CD14-positive monocyte (primary cell): ENCODE data around the gene MYO18A. TPM values are rescaled to one million over a fixed set of nuclear protein-coding genes. Genes with fewer than 3 reads are reported as not detected.

ENCODE experiments used
- DNase-seq, 3 donors: peaks; one replicate each; pipeline ENCODE4 v3.0.0-alpha.2; 2011 to 2022
- H2AFZ ChIP-seq: 2 replicates; pipeline ENCODE4 v1.6.0; 2012; ENCODE audit warnings: mild to moderate bottlenecking, low read depth, low read length, inconsistent platforms; ENCODE audit not compliant: insufficient read depth, poor library complexity, severe bottlenecking
- H3K27ac ChIP-seq, 2 donors: 1 replicate in 1 of 2; 2 replicates in 1 of 2; pipeline ENCODE4 v1.5.1; 2012 to 2013; ENCODE audit warnings: low read length in 2 of 2, control low read depth in 1 of 2, inconsistent platforms in 1 of 2, low read depth in 1 of 2, mild to moderate bottlenecking in 1 of 2
- H3K27me3 ChIP-seq, 2 donors: one replicate each; pipeline versions ENCODE4 v1.6.0 to v1.6.1; 2011 to 2013; ENCODE audit warnings: low read length in 2 of 2; ENCODE audit not compliant: control insufficient read depth in 2 of 2, insufficient read depth in 2 of 2
- H3K36me3 ChIP-seq, 2 donors: replicated peaks in 1 of 2; 1 replicate in 1 of 2; 2 replicates in 1 of 2; pipeline versions ENCODE4 v1.5.1 to v1.6.1; 2012 to 2013; ENCODE audit warnings: low read length in 2 of 2, control low read depth in 1 of 2, inconsistent platforms in 1 of 2, mild to moderate bottlenecking in 1 of 2; ENCODE audit not compliant: insufficient read depth in 2 of 2, control insufficient read depth in 1 of 2
- H3K4me1 ChIP-seq, 2 donors: 1 replicate in 1 of 2; 2 replicates in 1 of 2; pipeline versions ENCODE4 v1.5.1 to v1.6.1; 2012 to 2013; ENCODE audit warnings: low read length in 2 of 2, control low read depth in 1 of 2, inconsistent platforms in 1 of 2, mild to moderate bottlenecking in 1 of 2, moderate library complexity in 1 of 2; ENCODE audit not compliant: insufficient read depth in 2 of 2, control insufficient read depth in 1 of 2
- H3K4me2 ChIP-seq: replicated peaks from 2 replicates; pipeline ENCODE3; 2012; ENCODE audit warnings: low read length, moderate library complexity, mild to moderate bottlenecking; ENCODE audit not compliant: poor library complexity, severe bottlenecking; ENCODE audit errors: extremely low read depth
- H3K4me3 ChIP-seq, 3 experiments: fragments of 200-600 bp in 1 of 3; sonication (generic) in 1 of 3; replicated peaks in 1 of 3; 1 replicate in 2 of 3; 2 replicates in 1 of 3; pipeline ENCODE4 v1.5.1; 2011 to 2013; ENCODE audit warnings: low read length in 3 of 3, mild to moderate bottlenecking in 3 of 3, control low read depth in 2 of 3, low read depth in 2 of 3, inconsistent platforms in 1 of 3, moderate library complexity in 1 of 3
- H3K79me2 ChIP-seq: 2 replicates; pipeline ENCODE4 v1.6.0; 2012; ENCODE audit warnings: mild to moderate bottlenecking, control low read depth, inconsistent platforms, low read length, moderate library complexity; ENCODE audit not compliant: insufficient read depth
- H3K9ac ChIP-seq: 2 replicates; pipeline ENCODE4 v1.6.0; 2017; ENCODE audit warnings: low read length, mild to moderate bottlenecking; ENCODE audit not compliant: insufficient read depth, poor library complexity, severe bottlenecking
- H3K9me3 ChIP-seq, 2 donors: replicated peaks in 1 of 2; 1 replicate in 1 of 2; 2 replicates in 1 of 2; pipeline versions ENCODE4 v1.5.1 to v1.6.1; 2012 to 2013; ENCODE audit warnings: low read length in 2 of 2, control low read depth in 1 of 2; ENCODE audit not compliant: control insufficient read depth in 1 of 2, insufficient read depth in 1 of 2
- H4K20me1 ChIP-seq: 2 replicates; pipeline ENCODE4 v1.6.0; 2012; ENCODE audit warnings: mild to moderate bottlenecking, low read length, control low read depth, moderate library complexity; ENCODE audit not compliant: insufficient read depth
- H3K27ac Mint-ChIP-seq, 7 donors: one replicate each; pipeline ENCODE4 v1.8.0; 2020; ENCODE audit warnings: mild to moderate bottlenecking in 7 of 7, mixed read lengths in 7 of 7, moderate library complexity in 6 of 7, inconsistent platforms in 2 of 7
- H3K27me3 Mint-ChIP-seq, 3 donors: one replicate each; pipeline ENCODE4 v1.8.0; 2021 to 2022; ENCODE audit warnings: low read depth in 3 of 3, mild to moderate bottlenecking in 3 of 3, mixed read lengths in 3 of 3, moderate library complexity in 3 of 3, inconsistent platforms in 1 of 3
- H3K36me3 Mint-ChIP-seq, 2 donors: one replicate each; pipeline ENCODE4 v1.8.0; 2020; ENCODE audit warnings: mixed read lengths in 2 of 2, inconsistent platforms in 1 of 2, mild to moderate bottlenecking in 1 of 2
- H3K4me1 Mint-ChIP-seq: one replicate; pipeline ENCODE4 v1.8.0; 2020; ENCODE audit warnings: mild to moderate bottlenecking, mixed read lengths
- H3K4me3 Mint-ChIP-seq, 2 donors: one replicate each; pipeline ENCODE4 v1.8.0; 2020; ENCODE audit warnings: mild to moderate bottlenecking in 2 of 2, mixed read lengths in 2 of 2, moderate library complexity in 1 of 2
- H3K9me3 Mint-ChIP-seq, 7 donors: one replicate each; pipeline ENCODE4 v1.8.0; 2020 to 2022; ENCODE audit warnings: mixed read lengths in 7 of 7, mild to moderate bottlenecking in 6 of 7, moderate library complexity in 6 of 7, inconsistent platforms in 2 of 7
- WGBS: methylation state at CpG from one replicate; pipeline ENCODE4 v1.1.5; 2013; ENCODE audit warnings: missing lambda C conversion rate; ENCODE audit not compliant: insufficient coverage; 5-methylcytosine and 5-hydroxymethylcytosine counted together
- intact Hi-C, 2 donors: fragments of 100-400 bp; cut with micrococcal nuclease; formaldehyde crosslinking; loops; one replicate each; pipeline versions ENCODE4 v1.15.0 to v1.15.1; 2023
- polyA plus RNA-seq, 3 donors: library from polyadenylated mRNA; depleted of rRNA in 1 of 3; unstranded in 2 of 3; stranded (reverse) in 1 of 3; fragments of 300-500 nt in 2 of 3; fragments of >200 nt in 1 of 3; fragmentation: Illumina TruSeq in 2 of 3; gene quantifications; 1 replicate in 2 of 3; 2 replicates in 1 of 3; pipeline ENCODE4 v1.2.3, GENCODE V29; 2012 to 2021
- TF ChIP-seq, protein P1 (sequence below): fragments of 200-600 bp; IDR thresholded peaks from one replicate; pipeline ENCODE4 v1.8.0; 2022; ENCODE audit warnings: antibody characterized with exemption, mild to moderate bottlenecking

The MYO18A gene
- polyA plus RNA-seq, 3 donors: 6.3 to 40.2 (median 11.0) TPM

DNA sequence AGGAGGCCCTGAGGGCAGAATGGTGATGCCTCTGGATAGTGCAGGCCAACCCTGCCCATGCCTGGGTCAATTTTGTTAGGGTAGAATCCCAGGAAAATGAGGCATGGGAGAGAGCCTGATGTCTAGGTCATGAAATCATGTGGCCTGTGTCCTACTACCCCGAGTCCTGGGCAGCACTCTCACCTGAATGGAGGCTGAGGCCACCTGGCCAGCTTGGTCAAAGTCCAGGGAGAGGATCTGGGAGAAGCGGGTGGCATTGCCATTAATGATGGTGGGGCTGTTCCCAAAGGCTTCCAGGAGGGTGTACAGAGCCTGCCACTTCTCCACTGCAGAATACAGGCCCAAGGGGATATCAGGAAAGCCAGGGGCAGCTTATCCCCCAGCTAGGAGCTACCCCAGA lies 59.8 kb downstream of the MYO18A start:
- peaks cover 0 to 2% (median 0%) of the 10 kb centered on the region in 7 donors for H3K9me3 Mint-ChIP-seq
- WGBS: 82% methylated on average over 1 of the region's 2 CpGs
- H3K27me3 Mint-ChIP-seq: no peaks in the 10 kb centered on the region
- Histone ChIP-seq H3K27me3 (no peaks in the 10 kb centered on the region), H3K79me2 (peaks cover 34% of the 10 kb centered on the region), H2AFZ (no peak overlapping the region), H4K20me1 (peaks cover 37% of the 10 kb centered on the region), H3K4me1 (peaks cover 34 to 38% of the 10 kb centered on the region in 2 donors), H3K4me2 (no peak overlapping the region), H3K9me3 (no peaks in the 10 kb centered on the region), H3K4me3 (no peak overlapping the region), H3K36me3 (peaks cover 46 to 64% of the 10 kb centered on the region in 2 donors), H3K27ac (no peak overlapping the region), H3K9ac (no peak overlapping the region)
- intact Hi-C loops: no loop called here
- DNase-seq: no peak
- peaks cover 27% of the 10 kb centered on the region for H3K4me1 Mint-ChIP-seq
- H3K4me3 Mint-ChIP-seq: no peak overlapping the region
- peaks cover 41 to 60% of the 10 kb centered on the region in 2 donors for H3K36me3 Mint-ChIP-seq
- TF ChIP-seq, protein P1, sequence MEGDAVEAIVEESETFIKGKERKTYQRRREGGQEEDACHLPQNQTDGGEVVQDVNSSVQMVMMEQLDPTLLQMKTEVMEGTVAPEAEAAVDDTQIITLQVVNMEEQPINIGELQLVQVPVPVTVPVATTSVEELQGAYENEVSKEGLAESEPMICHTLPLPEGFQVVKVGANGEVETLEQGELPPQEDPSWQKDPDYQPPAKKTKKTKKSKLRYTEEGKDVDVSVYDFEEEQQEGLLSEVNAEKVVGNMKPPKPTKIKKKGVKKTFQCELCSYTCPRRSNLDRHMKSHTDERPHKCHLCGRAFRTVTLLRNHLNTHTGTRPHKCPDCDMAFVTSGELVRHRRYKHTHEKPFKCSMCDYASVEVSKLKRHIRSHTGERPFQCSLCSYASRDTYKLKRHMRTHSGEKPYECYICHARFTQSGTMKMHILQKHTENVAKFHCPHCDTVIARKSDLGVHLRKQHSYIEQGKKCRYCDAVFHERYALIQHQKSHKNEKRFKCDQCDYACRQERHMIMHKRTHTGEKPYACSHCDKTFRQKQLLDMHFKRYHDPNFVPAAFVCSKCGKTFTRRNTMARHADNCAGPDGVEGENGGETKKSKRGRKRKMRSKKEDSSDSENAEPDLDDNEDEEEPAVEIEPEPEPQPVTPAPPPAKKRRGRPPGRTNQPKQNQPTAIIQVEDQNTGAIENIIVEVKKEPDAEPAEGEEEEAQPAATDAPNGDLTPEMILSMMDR: no peak
- H3K27ac Mint-ChIP-seq: peak overlapping the region in 2 of 7 donors; percentile 64 to 73

DNA sequence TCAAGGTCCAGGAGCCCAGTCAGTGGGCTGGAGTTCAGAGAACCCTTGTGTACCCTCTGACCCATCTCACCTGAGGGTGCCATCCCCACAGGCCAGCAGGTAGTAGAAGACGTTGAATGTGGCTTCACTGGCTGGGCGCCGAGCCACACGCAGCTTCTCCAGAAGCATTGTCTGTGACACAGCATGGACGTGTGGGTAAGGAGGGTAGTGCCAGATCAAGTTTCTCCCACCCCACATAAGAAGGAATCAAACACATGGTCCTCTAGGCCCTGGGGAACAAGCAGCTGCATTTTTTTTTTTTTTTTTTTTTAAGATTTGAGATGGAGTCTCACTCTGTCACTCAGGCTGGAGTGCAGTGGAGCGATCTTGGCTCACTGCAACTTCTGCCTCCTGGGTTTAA lies 60.9 kb downstream of the MYO18A start:
- H3K36me3 Mint-ChIP-seq: peaks cover 44 to 67% of the 10 kb centered on the region in 2 donors
- Histone ChIP-seq H4K20me1 (peaks cover 39% of the 10 kb centered on the region), H3K27me3 (no peaks in the 10 kb centered on the region), H3K27ac (no peak overlapping the region), H3K36me3 (peaks cover 57 to 75% of the 10 kb centered on the region in 2 donors), H3K4me1 (peaks cover 24 to 28% of the 10 kb centered on the region in 2 donors), H3K9me3 (no peaks in the 10 kb centered on the region), H3K4me3 (no peak overlapping the region), H2AFZ (no peak overlapping the region), H3K4me2 (no peak overlapping the region), H3K79me2 (peaks cover 26% of the 10 kb centered on the region), H3K9ac (no peak overlapping the region)
- H3K27me3 Mint-ChIP-seq: no peaks in the 10 kb centered on the region
- no peak for DNase-seq
- peaks cover 0 to 2% (median 0%) of the 10 kb centered on the region in 7 donors for H3K9me3 Mint-ChIP-seq
- TF ChIP-seq, protein P1: no peak
- intact Hi-C loops: loop anchor here in 1 of 2 donors (10.0 kb wide), 2 partner anchors 214 to 354 kb away; partner anchors contain the start of gene DHRS13
- no peak overlapping the region for H3K4me3 Mint-ChIP-seq
- no peak overlapping the region for H3K27ac Mint-ChIP-seq
- H3K4me1 Mint-ChIP-seq: peaks cover 21% of the 10 kb centered on the region
- WGBS: 100% methylated on average over 1 of the region's 6 CpGs
